Measurements from ENCODE around the gene POU2AF1. TPM values are rescaled to one million over a fixed set of nuclear protein-coding genes. Genes with fewer than 3 reads are reported as not detected.

POU2AF1 gene
- total RNA-seq, 1 donor from 2014 or later: 0.10 TPM

- DNase-seq (ENCODE audit: low spot score): no peak
Measured at GRCh38 chr11:111387363-111387762, 8.3 kb upstream of the POU2AF1 start.

GRCh38 chr11:111386611-111387150 is 7.6 kb upstream of the POU2AF1 start:
- no peak for DNase-seq (ENCODE audit: low spot score)

GRCh38 chr11:111384494-111384893 is 5.4 kb upstream of the POU2AF1 start:
- no peak for DNase-seq (ENCODE audit: low spot score)

GRCh38 chr11:111382451-111382850 is 3.4 kb upstream of the POU2AF1 start:
- DNase-seq (ENCODE audit: low spot score): no peak

GRCh38 chr11:111379602-111380136 is 594 bp upstream of the POU2AF1 start:
- no peak for DNase-seq (ENCODE audit: low spot score)

GRCh38 chr11:111378185-111378860 is 752 bp downstream of the POU2AF1 start:
- DNase-seq (ENCODE audit: low spot score): no peak

GRCh38 chr11:111376181-111376871 is 2.7 kb downstream of the POU2AF1 start:
- DNase-seq (ENCODE audit: low spot score): no peak

GRCh38 chr11:111373590-111373989 is 5.5 kb downstream of the POU2AF1 start:
- no peak for DNase-seq (ENCODE audit: low spot score)

- DNase-seq (ENCODE audit: low spot score): no peak
Measured at GRCh38 chr11:111372538-111372937, 6.5 kb downstream of the POU2AF1 start.

- no peak for DNase-seq (ENCODE audit: low spot score)
Measured at GRCh38 chr11:111370902-111371578, 8.0 kb downstream of the POU2AF1 start.

- DNase-seq (ENCODE audit: low spot score): no peak
Measured at GRCh38 chr11:111370270-111370901, 8.7 kb downstream of the POU2AF1 start.

GRCh38 chr11:111368285-111368560 is 10.9 kb downstream of the POU2AF1 start:
- DNase-seq (ENCODE audit: low spot score): no peak

- DNase-seq (ENCODE audit: low spot score): no peak
Measured at GRCh38 chr11:111367411-111368284, 11.4 kb downstream of the POU2AF1 start.

GRCh38 chr11:111366560-111367410 is 12.3 kb downstream of the POU2AF1 start:
- no peak for DNase-seq (ENCODE audit: low spot score)

GRCh38 chr11:111365722-111366559 is 13.1 kb downstream of the POU2AF1 start:
- no peak for DNase-seq (ENCODE audit: low spot score)

GRCh38 chr11:111364503-111364902 is 14.6 kb downstream of the POU2AF1 start:
- DNase-seq (ENCODE audit: low spot score): no peak

GRCh38 chr11:111363985-111364384 is 15.1 kb downstream of the POU2AF1 start:
- no peak for DNase-seq (ENCODE audit: low spot score)

- no peak for DNase-seq (ENCODE audit: low spot score)
Measured at GRCh38 chr11:111362887-111363411, 16.1 kb downstream of the POU2AF1 start.
